Prostate gland (tissue), 2 donors: ENCODE data around the gene ST7. TPM values are rescaled to one million over a fixed set of nuclear protein-coding genes. Genes with fewer than 3 reads are reported as not detected.
A peak's percentile ranks its signal among the peaks of the same experiment; 100 is the strongest.

Experiments used
- DNase-seq: peaks from one replicate; pipeline ENCODE4 v3.0.0-alpha.2; 2019; ENCODE audit warnings: low spot score
- H3K27ac ChIP-seq, 2 donors: fragments of 200-600 bp; sonication (generic); 2 replicates each; pipeline ENCODE4 v1.5.1; 2017 to 2019
- H3K27me3 ChIP-seq: fragments of 200-600 bp; sonication (generic); replicated peaks from 2 replicates; pipeline ENCODE4 v1.5.1; 2019; ENCODE audit not compliant: insufficient read depth
- H3K36me3 ChIP-seq, 2 donors: fragments of 200-600 bp; sonication (generic); 1 replicate in 1 of 2; 2 replicates in 1 of 2; pipeline versions ENCODE4 v1.5.1 to v1.8.1; 2017 to 2019
- H3K4me1 ChIP-seq: fragments of 200-600 bp; sonication (generic); replicated peaks from 2 replicates; pipeline ENCODE4 v1.5.1; 2019
- H3K4me3 ChIP-seq, 2 donors: fragments of 200-600 bp; sonication (generic); 2 replicates each; pipeline ENCODE4 v1.5.1; 2017 to 2019
- H3K9me3 ChIP-seq: fragments of 200-600 bp; sonication (generic); 2 replicates; pipeline ENCODE4 v1.5.1; 2017
- CTCF ChIP-seq, 4 experiments: fragments of 200-600 bp in 2 of 4; fragments of 450-650 bp in 2 of 4; sonication (generic) in 2 of 4; IDR thresholded peaks; 1 replicate in 3 of 4; 2 replicates in 1 of 4; pipeline ENCODE4 v1.5.1; 2016 to 2019; ENCODE audit warnings: antibody characterized with exemption in 4 of 4, mild to moderate bottlenecking in 2 of 4, moderate library complexity in 2 of 4
- POLR2A ChIP-seq: fragments of 450-650 bp; IDR thresholded peaks from one replicate; pipeline ENCODE4 v1.6.1; 2016; ENCODE audit warnings: antibody characterized with exemption, mild to moderate bottlenecking
- POLR2AphosphoS5 ChIP-seq: sonication (generic); formaldehyde crosslinking; IDR thresholded peaks from one replicate; pipeline ENCODE4 v1.6.1; 2017; ENCODE audit warnings: antibody characterized with exemption
- WGBS: methylation state at CpG from one replicate; pipeline ENCODE4 v1.1.5; 2018; 5-methylcytosine and 5-hydroxymethylcytosine counted together
- intact Hi-C: fragments of 100-400 bp; cut with DNase I; formaldehyde crosslinking; loops from one replicate; pipeline ENCODE4 v1.14.2; 2022
- total RNA-seq, 2 donors: library from RNA; depleted of rRNA; stranded (reverse); fragments of >200 nt; gene quantifications; one replicate each; pipeline ENCODE4 v1.1.0, GENCODE V29; 2016

Gene ST7
- total RNA-seq, 2 donors from 2014 or later: 18.7 to 27.5 TPM

GRCh38 chr7:117211614-117212013 lies 258.3 kb downstream of the ST7 start:
- no peak for DNase-seq
- no peak for TF ChIP-seq POLR2AphosphoS5
- TF ChIP-seq CTCF (IDR thresholded peaks at IDR 0.05): no peak
- no peak for TF ChIP-seq POLR2A
- intact Hi-C loops: loop anchor here (5.0 kb wide), 1 partner anchor 176 kb away; no protein-coding TSS in a partner anchor
- no peak overlapping the region for H3K4me3 ChIP-seq
- H3K36me3 ChIP-seq: no peaks in the 10 kb centered on the region
- no peak overlapping the region for H3K27ac ChIP-seq
- no peaks in the 10 kb centered on the region for H3K4me1 ChIP-seq
- H3K27me3 ChIP-seq: no peaks in the 10 kb centered on the region
- H3K9me3 ChIP-seq: no peaks in the 10 kb centered on the region

GRCh38 chr7:117212969-117213877 lies 259.9 kb downstream of the ST7 start:
- 64% methylated on average over 5 of the region's 5 CpGs for WGBS
- no peak for TF ChIP-seq POLR2AphosphoS5
- TF ChIP-seq CTCF (IDR thresholded peaks at IDR 0.05): peak; percentile 59 to 76 (median 72)
- Histone ChIP-seq H3K27ac (no peak overlapping the region), H3K4me3 (no peak overlapping the region), H3K4me1 (no peaks in the 10 kb centered on the region), H3K9me3 (no peaks in the 10 kb centered on the region), H3K36me3 (no peaks in the 10 kb centered on the region), H3K27me3 (no peaks in the 10 kb centered on the region)
- DNase-seq: peak; percentile 31
- intact Hi-C loops: loop anchor here (5.0 kb wide), 1 partner anchor 174 kb away; no protein-coding TSS in a partner anchor

- no peaks in the 10 kb centered on the region for H3K4me1 ChIP-seq
- no peak for DNase-seq
- H3K27me3 ChIP-seq: no peaks in the 10 kb centered on the region
- H3K9me3 ChIP-seq: no peaks in the 10 kb centered on the region
- no peak overlapping the region for H3K4me3 ChIP-seq
- intact Hi-C loops: no loop called here
- TF ChIP-seq POLR2A (no peak), POLR2AphosphoS5 (no peak), CTCF (IDR thresholded peaks at IDR 0.05) (no peak)
- H3K27ac ChIP-seq: no peak overlapping the region
- 100% methylated on average over 1 of the region's 1 CpG for WGBS
- no peaks in the 10 kb centered on the region for H3K36me3 ChIP-seq
These were observed 262.7 kb downstream of the ST7 start for GRCh38 chr7:117216010-117216409.

DNA sequence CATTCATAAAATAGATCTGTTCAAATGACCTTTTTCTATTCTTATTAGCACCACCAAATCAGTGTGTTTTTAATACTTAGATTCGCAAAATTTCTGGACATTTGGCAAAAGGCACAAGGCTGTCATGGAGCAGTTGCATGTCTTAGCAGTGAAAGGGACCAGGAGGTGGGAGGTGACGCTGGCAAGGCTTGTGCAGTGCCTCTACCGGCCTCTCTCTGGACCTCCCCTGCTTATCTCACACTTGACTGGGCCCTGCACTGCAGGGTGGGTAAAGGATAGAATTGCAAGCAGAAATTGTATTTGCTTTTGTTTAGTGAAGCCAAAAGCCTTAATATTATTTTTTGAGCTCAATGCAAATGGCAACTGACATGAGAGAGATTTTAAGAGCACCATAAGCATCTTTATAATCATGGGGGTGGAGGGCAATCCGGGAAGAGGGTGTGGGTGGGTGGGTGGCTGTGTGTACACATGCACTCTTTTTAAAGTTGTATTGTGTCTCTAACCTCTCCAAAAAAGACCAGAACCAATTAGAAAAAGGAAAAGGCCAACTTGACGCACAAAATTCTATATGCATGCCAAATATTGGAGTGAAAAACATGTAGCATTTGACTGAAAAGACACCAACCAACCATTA lies 263.3 kb downstream of the ST7 start:
- no peak for TF ChIP-seq POLR2A
- TF ChIP-seq POLR2AphosphoS5: no peak
- TF ChIP-seq CTCF (IDR thresholded peaks at IDR 0.05): no peak
- DNase-seq: no peak
- 76% methylated on average over 5 of the region's 5 CpGs for WGBS
- H3K9me3 ChIP-seq: no peaks in the 10 kb centered on the region
- no peaks in the 10 kb centered on the region for H3K4me1 ChIP-seq
- H3K27me3 ChIP-seq: no peaks in the 10 kb centered on the region
- H3K36me3 ChIP-seq: no peaks in the 10 kb centered on the region
- H3K27ac ChIP-seq: no peak overlapping the region
- intact Hi-C loops: no loop called here
- H3K4me3 ChIP-seq: no peak overlapping the region
